Activated CD8-positive, alpha-beta T cell treated with anti-CD3 and anti-CD28 coated beads for 36 hours (primary cell): ENCODE measurements around the gene CAMK2G. TPM values are rescaled to one million over a fixed set of nuclear protein-coding genes. Genes with fewer than 3 reads are reported as not detected.
A peak's percentile ranks its signal among the peaks of the same experiment; 100 is the strongest.
"Not testable (repeated sequence)": the region's sequence is repeated elsewhere in the genome, so short reads cannot be mapped to it uniquely, and the experiment has no call there.

ENCODE experiments used
- ATAC-seq: fragments of 200-7000 bp; cut with Tn5 transposase; one replicate; pipeline ENCODE4 v1.10.0; 2021; ENCODE audit warnings: mild to moderate bottlenecking, moderate library complexity
- CTCF ChIA-PET: fragments of 350-600 bp; sonication (Branson Sonifier 250); formaldehyde crosslinking; loops from one replicate; lab custom pipeline; 2021; ENCODE audit warnings: antibody characterized with exemption; lab: Charles Lee
- POLR2A ChIA-PET: fragments of 350-600 bp; sonication (Branson Sonifier 250); formaldehyde crosslinking; loops from one replicate; lab custom pipeline; 2021; ENCODE audit warnings: antibody characterized with exemption; lab: Charles Lee
- DNase-seq: peaks from one replicate; pipeline ENCODE4 v3.0.0-alpha.2; 2020
- H3K27ac Mint-ChIP-seq: one replicate; pipeline ENCODE4 v1.8.0; 2021; ENCODE audit warnings: mild to moderate bottlenecking, mixed read lengths
- H3K27me3 Mint-ChIP-seq: one replicate; pipeline ENCODE4 v1.8.0; 2021; ENCODE audit warnings: mixed read lengths
- H3K36me3 Mint-ChIP-seq: one replicate; pipeline ENCODE4 v1.8.0; 2021; ENCODE audit warnings: low read depth, mixed read lengths
- H3K4me1 Mint-ChIP-seq: one replicate; pipeline ENCODE4 v1.8.0; 2021; ENCODE audit warnings: low read depth, mixed read lengths
- H3K4me3 Mint-ChIP-seq: one replicate; pipeline ENCODE4 v1.8.0; 2021; ENCODE audit warnings: mild to moderate bottlenecking, moderate library complexity, mixed read lengths
- H3K9me3 Mint-ChIP-seq: one replicate; pipeline ENCODE4 v1.8.0; 2021; ENCODE audit warnings: mixed read lengths
- intact Hi-C: fragments of 100-400 bp; cut with micrococcal nuclease; formaldehyde crosslinking; loops from one replicate; pipeline ENCODE4 v1.10.0; 2022
- total RNA-seq, 2 experiments: library from RNA; stranded (reverse); gene quantifications; one replicate each; pipeline ENCODE4 v1.2.3, GENCODE V29; 2021
- TF ChIP-seq, protein P1 (sequence below): fragments of 200-600 bp; IDR thresholded peaks from one replicate; pipeline ENCODE4 v1.8.0; 2022; ENCODE audit warnings: antibody characterized with exemption, mild to moderate bottlenecking

Gene CAMK2G
- 10 to 100 TPM; 17.8 to 18.5 TPM for total RNA-seq

DNA sequence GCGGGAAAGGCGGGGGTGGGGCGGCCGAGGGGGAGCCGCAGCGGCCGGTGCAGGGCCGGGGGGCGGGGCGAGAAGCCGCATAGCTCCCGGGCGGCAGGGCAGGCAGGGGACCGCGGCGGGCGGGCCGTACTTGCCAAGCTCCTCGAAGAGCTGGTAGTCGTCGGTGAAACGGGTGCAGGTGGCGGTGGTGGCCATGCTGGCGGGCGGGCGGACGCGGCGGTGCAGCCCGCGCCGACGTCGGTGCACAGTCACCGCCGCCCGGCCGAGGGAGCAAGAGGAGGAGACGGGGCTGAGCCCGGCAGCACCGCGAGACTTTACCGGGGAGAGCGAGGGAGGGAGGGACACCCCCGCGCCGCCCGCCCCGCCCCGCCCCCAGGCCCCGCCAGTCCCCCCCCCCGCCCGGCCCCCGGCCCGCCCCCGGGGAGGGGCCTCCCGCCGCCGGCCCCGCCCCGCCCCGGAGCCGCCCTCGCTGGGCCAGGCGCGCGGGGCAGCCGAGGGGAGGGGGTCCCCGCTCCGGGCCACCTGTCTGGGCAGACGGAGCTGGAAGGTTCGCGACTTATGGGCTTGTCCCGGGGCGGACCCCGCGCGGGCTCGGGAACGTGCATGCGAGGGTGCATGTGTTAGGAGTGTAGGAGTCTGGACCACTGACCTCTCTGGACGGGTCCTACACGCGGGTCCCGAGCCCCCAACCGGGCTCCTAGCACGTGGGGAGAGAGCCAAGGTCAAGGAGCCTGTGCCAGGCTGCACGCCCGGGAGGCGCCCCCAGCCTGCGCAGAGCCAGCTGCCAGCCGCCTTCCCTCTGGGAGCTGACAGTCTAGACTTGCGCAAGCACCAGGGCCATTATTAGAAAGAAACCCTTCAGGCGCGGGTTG lies at the start of gene CAMK2G:
Gene CAMK2G, minus strand, starts transcription at position 289 of the 872 bp plus-strand sequence. Its CDS starts 94 bp downstream, at position 195.
- ATAC-seq: peak; percentile 85
- Mint-ChIP-seq H3K27me3 (no peaks in the 10 kb centered on the region), H3K9me3 (no peaks in the 10 kb centered on the region), H3K4me1 (peaks cover 65% of the 10 kb centered on the region), H3K36me3 (peaks cover 11% of the 10 kb centered on the region), H3K27ac (peak within 1 kb of the TSS; percentile 92), H3K4me3 (peak within 1 kb of the TSS; percentile 82)
- DNase-seq: peak; percentile 86
- intact Hi-C loops: no loop called here
- CTCF ChIA-PET: interaction anchor here (0.9 to 9.5 kb wide), 8 partner anchors 9 to 66 kb away, joined by 3 to 430 read pairs (median 6); no protein-coding TSS in a partner anchor
- POLR2A ChIA-PET: interaction anchor here (1.0 to 3.6 kb wide), 7 partner anchors 11 to 102 kb away, joined by 3 to 32 read pairs (median 5); a partner anchor contains a TSS
- TF ChIP-seq, protein P1, sequence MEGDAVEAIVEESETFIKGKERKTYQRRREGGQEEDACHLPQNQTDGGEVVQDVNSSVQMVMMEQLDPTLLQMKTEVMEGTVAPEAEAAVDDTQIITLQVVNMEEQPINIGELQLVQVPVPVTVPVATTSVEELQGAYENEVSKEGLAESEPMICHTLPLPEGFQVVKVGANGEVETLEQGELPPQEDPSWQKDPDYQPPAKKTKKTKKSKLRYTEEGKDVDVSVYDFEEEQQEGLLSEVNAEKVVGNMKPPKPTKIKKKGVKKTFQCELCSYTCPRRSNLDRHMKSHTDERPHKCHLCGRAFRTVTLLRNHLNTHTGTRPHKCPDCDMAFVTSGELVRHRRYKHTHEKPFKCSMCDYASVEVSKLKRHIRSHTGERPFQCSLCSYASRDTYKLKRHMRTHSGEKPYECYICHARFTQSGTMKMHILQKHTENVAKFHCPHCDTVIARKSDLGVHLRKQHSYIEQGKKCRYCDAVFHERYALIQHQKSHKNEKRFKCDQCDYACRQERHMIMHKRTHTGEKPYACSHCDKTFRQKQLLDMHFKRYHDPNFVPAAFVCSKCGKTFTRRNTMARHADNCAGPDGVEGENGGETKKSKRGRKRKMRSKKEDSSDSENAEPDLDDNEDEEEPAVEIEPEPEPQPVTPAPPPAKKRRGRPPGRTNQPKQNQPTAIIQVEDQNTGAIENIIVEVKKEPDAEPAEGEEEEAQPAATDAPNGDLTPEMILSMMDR: no peak

DNA sequence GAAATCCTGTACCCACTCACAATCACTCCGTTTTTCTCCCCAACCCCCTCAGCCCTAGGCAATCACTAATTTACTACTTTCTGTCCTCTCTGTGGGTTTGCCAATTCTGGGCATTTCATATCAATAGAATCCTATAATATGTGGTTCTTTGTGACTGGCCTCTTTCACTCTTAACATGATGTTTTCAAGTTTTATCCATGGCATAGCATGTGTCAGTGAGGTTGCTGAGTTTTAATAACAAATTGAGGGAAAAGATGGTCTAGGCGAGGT lies 48.4 kb upstream of the CAMK2G start:
- no peak for DNase-seq
- H3K27ac Mint-ChIP-seq: no peak overlapping the region
- H3K4me1 Mint-ChIP-seq: peaks cover 23% of the 10 kb centered on the region
- intact Hi-C loops: no loop called here
- no peak overlapping the region for H3K4me3 Mint-ChIP-seq
- peak; percentile 27 for ATAC-seq
- ChIA-PET POLR2A (no interaction called here), CTCF (interaction anchor here (1.9 to 2.6 kb wide), 2 partner anchors 36 to 158 kb away, joined by 5 to 14 read pairs; no protein-coding TSS in a partner anchor)
- peaks cover 6% of the 10 kb centered on the region for H3K9me3 Mint-ChIP-seq
- TF ChIP-seq, protein P1: no peak
- peaks cover 50% of the 10 kb centered on the region for H3K27me3 Mint-ChIP-seq
- H3K36me3 Mint-ChIP-seq: no peaks in the 10 kb centered on the region

DNA sequence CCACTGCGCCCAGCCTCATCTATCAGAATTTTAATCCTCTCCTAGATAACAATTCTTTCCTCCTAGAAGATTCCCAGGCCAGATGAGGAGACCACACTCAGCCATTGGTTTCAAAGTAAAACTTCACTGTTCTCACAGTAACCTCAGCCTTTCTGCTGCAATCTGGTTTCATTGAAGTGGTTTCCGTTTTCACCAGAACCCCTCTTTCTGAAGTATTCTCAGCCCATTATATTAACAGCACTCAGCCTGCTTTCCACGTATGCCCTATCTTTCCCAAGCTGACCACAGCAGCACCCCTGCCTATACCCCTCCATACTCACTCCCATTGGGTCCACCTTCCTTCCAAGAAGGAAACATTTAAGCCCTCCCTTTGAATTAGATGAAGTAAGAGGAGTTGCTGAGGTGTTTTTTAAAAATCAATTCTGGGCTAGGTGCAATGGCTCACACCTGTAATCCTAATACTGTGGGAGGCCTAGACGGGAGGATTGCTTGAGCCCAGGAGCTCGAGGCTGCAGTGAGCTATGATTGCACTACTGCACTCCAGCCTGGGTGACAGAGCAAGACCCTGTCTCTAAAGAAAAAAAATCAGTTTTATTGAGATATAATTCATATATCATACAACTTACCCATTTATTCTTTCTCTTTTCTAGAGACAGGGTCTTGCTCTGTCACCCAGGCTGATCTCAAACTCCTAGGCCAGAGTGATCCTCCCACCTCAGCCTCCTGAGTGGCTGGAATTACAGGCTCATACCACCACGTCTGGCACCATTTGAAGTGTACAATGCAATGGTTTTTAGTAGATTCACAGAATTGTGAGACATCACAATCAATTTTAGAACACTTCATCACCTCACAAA lies 47.9 kb upstream of the CAMK2G start:
- intact Hi-C loops: no loop called here
- H3K4me1 Mint-ChIP-seq: peaks cover 23% of the 10 kb centered on the region
- no peak overlapping the region for H3K4me3 Mint-ChIP-seq
- DNase-seq (peak; percentile 37), ATAC-seq (peak; percentile 81)
- peak overlapping the region; percentile 14 for H3K27ac Mint-ChIP-seq
- H3K36me3 Mint-ChIP-seq: no peaks in the 10 kb centered on the region
- peaks cover 6% of the 10 kb centered on the region for H3K9me3 Mint-ChIP-seq
- peaks cover 49% of the 10 kb centered on the region for H3K27me3 Mint-ChIP-seq
- TF ChIP-seq, protein P1: no peak
- CTCF ChIA-PET: interaction anchor here (1.9 to 2.6 kb wide), 2 partner anchors 35 to 159 kb away, joined by 5 to 14 read pairs; no protein-coding TSS in a partner anchor
- POLR2A ChIA-PET: no interaction called here

DNA sequence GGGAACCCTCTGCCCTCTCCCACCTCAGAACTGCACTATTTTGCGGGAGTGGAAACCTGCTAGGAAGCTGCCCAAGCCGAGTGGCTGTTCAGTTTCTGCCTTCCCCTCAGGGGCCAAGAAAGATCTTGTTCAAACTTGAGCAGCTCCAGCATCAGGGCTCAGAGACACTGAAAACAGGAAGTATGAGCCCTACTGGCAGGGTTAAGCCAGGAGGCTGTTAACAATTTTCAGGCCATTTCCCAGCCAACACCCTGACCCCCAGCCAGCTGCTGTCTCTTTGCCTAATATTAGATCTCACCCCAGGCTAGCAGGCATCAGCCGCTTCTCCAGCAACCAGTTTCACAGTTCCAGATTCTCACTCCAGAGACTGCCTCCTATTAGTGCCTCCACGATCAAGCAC lies 45.7 kb upstream of the CAMK2G start:
- no peak for ATAC-seq
- DNase-seq: no peak
- Mint-ChIP-seq H3K27ac (no peak overlapping the region), H3K4me1 (peaks cover 23% of the 10 kb centered on the region), H3K4me3 (no peak overlapping the region), H3K36me3 (no peaks in the 10 kb centered on the region), H3K9me3 (peaks cover 6% of the 10 kb centered on the region), H3K27me3 (peaks cover 39% of the 10 kb centered on the region)
- TF ChIP-seq, protein P1: no peak
- POLR2A ChIA-PET: no interaction called here
- intact Hi-C loops: no loop called here
- CTCF ChIA-PET: interaction anchor here (1.0 to 6.4 kb wide), 4 partner anchors 20 to 40 kb away, joined by 3 to 36 read pairs (median 8); no protein-coding TSS in a partner anchor

DNA sequence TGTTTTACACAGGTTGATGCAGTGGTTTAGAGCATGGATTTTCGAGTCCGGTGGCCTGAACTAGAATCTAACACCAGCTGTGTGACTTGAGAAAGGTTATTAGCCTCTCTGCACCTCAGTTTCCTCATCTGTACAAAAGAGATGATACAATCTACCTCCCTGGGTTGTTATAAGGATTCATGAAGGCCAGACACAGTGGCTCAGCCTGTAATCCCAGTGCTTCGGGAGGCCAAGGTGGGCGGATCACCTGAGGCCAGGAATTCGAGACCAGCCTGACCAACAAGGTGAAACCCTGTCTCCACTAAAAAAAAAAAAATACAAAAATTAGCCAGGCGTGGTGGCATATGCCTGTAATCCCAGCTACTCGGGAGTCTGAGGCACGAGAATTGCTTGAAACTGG lies 45.1 kb upstream of the CAMK2G start:
- H3K9me3 Mint-ChIP-seq, ATAC-seq, H3K4me3 Mint-ChIP-seq, DNase-seq, intact Hi-C loops, POLR2A ChIA-PET, H3K36me3 Mint-ChIP-seq, H3K27ac Mint-ChIP-seq: not testable (repeated sequence)
- peaks cover 38% of the 10 kb centered on the region for H3K27me3 Mint-ChIP-seq
- peaks cover 23% of the 10 kb centered on the region for H3K4me1 Mint-ChIP-seq
- CTCF ChIA-PET: interaction anchor here (1.0 to 6.4 kb wide), 3 partner anchors 21 to 39 kb away, joined by 3 to 36 read pairs (median 3); no protein-coding TSS in a partner anchor
